GM12878 (cell line): ENCODE results near the gene FZR1. TPM values are rescaled to one million over a fixed set of nuclear protein-coding genes. Genes with fewer than 3 reads are reported as not detected.

Experiments
- ATAC-seq: fragments of 200-7000 bp; cut with Tn5 transposase; 3 replicates; pipeline ENCODE4 v1.9.1; 2020; ENCODE audit warnings: mild to moderate bottlenecking, moderate library complexity
- BruUV-seq: library from RNA; stranded (reverse); fragments of 400-500 nt; replicated peaks from 2 replicates; lab custom pipeline; 2021; lab: Mats Ljungman, UMichigan
- CTCF ChIA-PET: fragments of 300-600 bp; sonication (Branson Sonifier 250); formaldehyde crosslinking; extraction: SDS; loops from one replicate; lab custom pipeline; 2021; ENCODE audit warnings: inconsistent platforms; lab: Yijun Ruan, JAX
- POLR2A ChIA-PET: fragments of 350-600 bp; formaldehyde crosslinking; extraction: SDS; loops from one replicate; lab custom pipeline; 2021; ENCODE audit warnings: inconsistent platforms; lab: Charles Lee
- RAD21 ChIA-PET: fragments of 300-600 bp; sonication (Branson Sonifier 250); formaldehyde crosslinking; loops from one replicate; lab custom pipeline; 2023; ENCODE audit warnings: antibody characterized with exemption; ENCODE audit not compliant: unreplicated experiment; lab: Charles Lee
- SMC1A ChIA-PET: fragments of 300-600 bp; sonication (Branson Sonifier 250); formaldehyde crosslinking; loops from one replicate; lab custom pipeline; 2023; ENCODE audit not compliant: unreplicated experiment, uncharacterized antibody; lab: Charles Lee
- DNase-seq: peaks from one replicate; pipeline ENCODE4 v3.0.0-alpha.2; 2011; ENCODE audit warnings: low read depth, low spot score
- FAIRE-seq: peaks from 3 replicates; lab custom pipeline; 2011; peaks lifted over from hg19 to GRCh38; lab: Jason Lieb, UNC
- H2AFZ ChIP-seq: 2 replicates; pipeline ENCODE4 v1.6.0; 2011; ENCODE audit warnings: low read depth, low read length, control low read depth; ENCODE audit not compliant: control insufficient read depth
- H3K27ac ChIP-seq: 2 replicates; pipeline ENCODE4 v1.5.1; 2011; ENCODE audit warnings: control low read depth; ENCODE audit not compliant: control insufficient read depth, insufficient read depth
- H3K27me3 ChIP-seq, 2 experiments: replicated peaks in 1 of 2; 2 replicates each; pipeline versions ENCODE4 v1.6.0 to v1.6.1; 2011; ENCODE audit warnings: low read length in 1 of 2; ENCODE audit not compliant: control insufficient read depth in 2 of 2, insufficient read depth in 2 of 2
- H3K36me3 ChIP-seq, 2 experiments: 2 replicates each; pipeline ENCODE4 v1.5.1; 2011; ENCODE audit warnings: low read length in 1 of 2; ENCODE audit not compliant: control insufficient read depth in 2 of 2, insufficient read depth in 2 of 2
- H3K4me1 ChIP-seq: 2 replicates; pipeline ENCODE4 v1.6.1; 2011; ENCODE audit warnings: mild to moderate bottlenecking, low read length, moderate library complexity, mixed read lengths; ENCODE audit not compliant: control insufficient read depth, insufficient read depth
- H3K4me2 ChIP-seq: 2 replicates; pipeline ENCODE4 v1.6.0; 2011; ENCODE audit warnings: control low read depth; ENCODE audit not compliant: control insufficient read depth, insufficient read depth
- H3K4me3 ChIP-seq: fragments of 200-600 bp; sonication (generic); 2 replicates; pipeline ENCODE4 v1.5.1; 2016
- H3K79me2 ChIP-seq: 2 replicates; pipeline ENCODE4 v1.6.0; 2011; ENCODE audit warnings: low read length; ENCODE audit not compliant: control insufficient read depth, insufficient read depth
- H3K9ac ChIP-seq: 2 replicates; pipeline ENCODE4 v1.8.0; 2011; ENCODE audit warnings: low read length, control low read depth, mixed read lengths; ENCODE audit not compliant: control insufficient read depth, insufficient read depth
- H3K9me3 ChIP-seq: replicated peaks from 3 replicates; pipeline ENCODE4 v1.5.1; 2011; ENCODE audit warnings: mild to moderate bottlenecking, low read length; ENCODE audit not compliant: control insufficient read depth, insufficient read depth
- H4K20me1 ChIP-seq: 2 replicates; pipeline ENCODE4 v1.6.0; 2011; ENCODE audit not compliant: control insufficient read depth, insufficient read depth
- CUX1 ChIP-seq: IDR thresholded peaks from 2 replicates; pipeline ENCODE4 v1.6.1; 2012; ENCODE audit warnings: improper control_type of control experiment, low read depth, low read length; ENCODE audit not compliant: insufficient replicate concordance
- IRF3 ChIP-seq: fragments of 450-650 bp; IDR thresholded peaks from 2 replicates; pipeline ENCODE4 v1.6.1; 2014; ENCODE audit warnings: mild to moderate bottlenecking
- SPI1 ChIP-seq: IDR thresholded peaks from 2 replicates; pipeline ENCODE4 v1.6.1; 2011; ENCODE audit warnings: low read depth, mild to moderate bottlenecking, low read length, moderate library complexity, borderline replicate concordance; ENCODE audit not compliant: insufficient read depth
- WGBS: methylation state at CpG from one replicate; pipeline ENCODE4 v1.1.6; 2016; ENCODE audit warnings: low lambda C conversion rate; ENCODE audit not compliant: insufficient replicate concordance, insufficient coverage; ENCODE audit errors: missing lambda C conversion rate; 5-methylcytosine and 5-hydroxymethylcytosine counted together
- in situ Hi-C: fragments of 300-500 bp; cut with MboI; formaldehyde crosslinking; loops from 9 replicates; pipeline ENCODE4 v1.14.3; 2018; ENCODE audit warnings: mixed read lengths
- intact Hi-C: fragments of 100-400 bp; cut with micrococcal nuclease; formaldehyde crosslinking; loops from one replicate; pipeline ENCODE4 v1.14.2; 2022; ENCODE audit not compliant: unreplicated experiment
- polyA plus RNA-seq, 11 experiments: library from polyadenylated mRNA; depleted of rRNA in 4 of 11; unstranded in 6 of 11; stranded (reverse) in 5 of 11; fragments of >200 nt; fragmentation: Nextera tagmentation in 4 of 11; fragmentation: Illumina TruSeq in 1 of 11; extraction: Ambion mirVana in 4 of 11; extraction: Trizol in 1 of 11; gene quantifications; 1 replicate in 1 of 11; 2 replicates in 10 of 11; pipeline versions ENCODE4 v1.2.1 to v1.2.3, GENCODE V29; 2011 to 2016; ENCODE audit warnings: inconsistent platforms in 2 of 11, missing spikeins in 2 of 11, low read depth in 1 of 11
- total RNA-seq, 4 experiments: library from RNA; depleted of rRNA in 3 of 4; stranded (reverse); fragments of >200 nt in 3 of 4; fragmentation: Illumina TruSeq in 1 of 4; extraction: Trizol in 1 of 4; gene quantifications; 2 replicates each; pipeline versions ENCODE4 v1.2.1 to v1.2.3, GENCODE V29; 2013 to 2021

Gene FZR1
- total and polyA plus RNA-seq, 10 of the 15 experiments (the other 5 are each of a cell fraction or from before 2014, with no cell fraction given): 0.11 to 44.2 (median 29.3) TPM

GRCh38 chr19:3543150-3544057 lies 37.3 kb downstream of the FZR1 start:
- Histone ChIP-seq H3K27me3 (no peaks in the 10 kb centered on the region), H4K20me1 (no peaks in the 10 kb centered on the region), H3K4me1 (no peaks in the 10 kb centered on the region), H3K9ac (no peak overlapping the region), H3K9me3 (no peaks in the 10 kb centered on the region), H3K27ac (no peak overlapping the region), H3K4me2 (no peak overlapping the region), H3K36me3 (peaks cover 2 to 7% of the 10 kb centered on the region in 2 experiments; a peak in 3 of 4 replicates), H3K79me2 (no peaks in the 10 kb centered on the region), H3K4me3 (no peak overlapping the region), H2AFZ (no peak overlapping the region)
- DNase-seq (no peak), ATAC-seq (no peak), FAIRE-seq (no peak)
- no TSS peak for BruUV-seq
- SMC1A ChIA-PET: no interaction called here
- in situ Hi-C loops (no loop called here), intact Hi-C loops (no loop called here)
- RAD21 ChIA-PET: no interaction called here
- CTCF ChIA-PET: no interaction called here
- TF ChIP-seq SPI1 (no peak), CUX1 (no peak), IRF3 (no peak)
- POLR2A ChIA-PET: no interaction called here
- 91% methylated on average over 44 of the region's 47 CpGs for WGBS
